ENCODE results near the gene CHST15. TPM values are rescaled to one million over a fixed set of nuclear protein-coding genes. Genes with fewer than 3 reads are reported as not detected.
A peak's percentile ranks its signal among the peaks of the same experiment; 100 is the strongest.

CHST15 gene
- total and polyA plus RNA-seq, 8 donors, result 4.8 to 17.3 (median 12.4) TPM

DNA sequence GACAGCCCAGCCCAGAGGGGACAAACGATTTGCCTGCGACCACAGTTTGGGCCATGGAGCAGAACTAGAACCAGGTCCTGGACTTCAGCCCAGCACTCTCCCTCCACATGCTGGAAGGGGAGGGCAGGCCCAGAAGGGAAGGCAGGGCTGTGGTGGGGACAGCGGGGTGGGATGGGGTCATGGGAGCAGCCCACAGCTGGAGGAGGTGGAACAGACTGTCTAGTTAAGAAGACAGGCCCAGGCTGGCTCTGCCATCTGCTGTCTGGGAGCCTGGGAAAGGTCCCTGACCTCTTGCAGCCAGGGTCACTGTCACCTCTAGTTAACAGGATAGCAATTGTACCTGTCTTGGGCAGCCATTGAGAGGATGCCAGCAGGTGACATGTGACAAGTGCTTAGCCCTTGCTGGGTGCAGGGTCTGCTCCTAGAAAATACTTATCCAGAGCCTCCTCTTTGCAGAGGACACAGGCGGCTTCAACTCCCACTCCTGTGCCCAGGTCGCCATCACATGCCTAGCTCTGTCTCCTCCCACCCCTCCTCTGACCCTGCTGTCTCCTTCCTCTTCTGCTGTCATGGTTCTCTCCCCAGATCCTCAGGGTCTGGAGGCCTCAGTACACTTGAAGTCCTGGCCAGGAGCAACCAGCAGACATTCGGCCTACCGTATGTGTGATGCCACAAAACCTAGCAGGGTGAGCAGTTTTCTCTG, 37.0 kb upstream of the CHST15 start:
- no peaks in the 10 kb centered on the region for H3K9me3 ChIP-seq
- WGBS, 2 donors, result 74 to 77% methylated on average over 7 of the region's 7 CpGs
- FAIRE-seq, result no peak
- DNase-seq, result no peak
- TF ChIP-seq, protein P1, sequence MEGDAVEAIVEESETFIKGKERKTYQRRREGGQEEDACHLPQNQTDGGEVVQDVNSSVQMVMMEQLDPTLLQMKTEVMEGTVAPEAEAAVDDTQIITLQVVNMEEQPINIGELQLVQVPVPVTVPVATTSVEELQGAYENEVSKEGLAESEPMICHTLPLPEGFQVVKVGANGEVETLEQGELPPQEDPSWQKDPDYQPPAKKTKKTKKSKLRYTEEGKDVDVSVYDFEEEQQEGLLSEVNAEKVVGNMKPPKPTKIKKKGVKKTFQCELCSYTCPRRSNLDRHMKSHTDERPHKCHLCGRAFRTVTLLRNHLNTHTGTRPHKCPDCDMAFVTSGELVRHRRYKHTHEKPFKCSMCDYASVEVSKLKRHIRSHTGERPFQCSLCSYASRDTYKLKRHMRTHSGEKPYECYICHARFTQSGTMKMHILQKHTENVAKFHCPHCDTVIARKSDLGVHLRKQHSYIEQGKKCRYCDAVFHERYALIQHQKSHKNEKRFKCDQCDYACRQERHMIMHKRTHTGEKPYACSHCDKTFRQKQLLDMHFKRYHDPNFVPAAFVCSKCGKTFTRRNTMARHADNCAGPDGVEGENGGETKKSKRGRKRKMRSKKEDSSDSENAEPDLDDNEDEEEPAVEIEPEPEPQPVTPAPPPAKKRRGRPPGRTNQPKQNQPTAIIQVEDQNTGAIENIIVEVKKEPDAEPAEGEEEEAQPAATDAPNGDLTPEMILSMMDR (IDR thresholded peaks at IDR 0.05), result no peak
- intact Hi-C loops (cut with DNase I), result no loop called here
- H3K36me3 ChIP-seq, result no peaks in the 10 kb centered on the region
- no peaks in the 10 kb centered on the region for H3K4me1 ChIP-seq
- H3K27ac ChIP-seq, result no peak overlapping the region
- ATAC-seq, result no peak
- no peaks in the 10 kb centered on the region for H3K27me3 ChIP-seq
- H3K4me3 ChIP-seq, result no peak overlapping the region

DNA sequence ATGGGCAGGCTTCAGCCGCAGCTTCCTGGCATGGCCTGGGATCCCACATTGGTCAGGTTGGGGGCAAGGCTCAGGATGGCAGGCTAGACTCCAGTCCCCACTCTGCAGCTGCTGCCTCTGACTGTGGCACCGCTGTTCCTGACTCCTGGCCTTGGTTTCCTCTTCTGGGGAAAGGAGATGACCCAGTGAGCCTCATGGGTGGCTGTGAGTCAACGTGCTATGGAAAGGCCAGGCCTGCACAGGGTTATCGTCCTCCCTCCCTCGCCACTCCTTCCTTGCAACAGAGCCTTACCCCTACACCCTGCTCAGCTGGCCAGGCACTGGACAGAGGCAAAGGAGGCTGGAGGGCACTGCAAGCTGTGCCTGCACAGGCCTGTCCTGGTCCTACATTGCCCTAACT, 36.1 kb upstream of the CHST15 start:
- DNase-seq (peak in 1 of 6 donors; percentile 43), FAIRE-seq (no peak), ATAC-seq (peak in 1 of 4 donors; percentile 19)
- intact Hi-C loops (cut with DNase I), result no loop called here
- H3K27ac ChIP-seq, result no peak overlapping the region
- no peak overlapping the region for H3K4me3 ChIP-seq
- no peaks in the 10 kb centered on the region for H3K27me3 ChIP-seq
- no peaks in the 10 kb centered on the region for H3K4me1 ChIP-seq
- 85 to 86% methylated on average over 5 of the region's 5 CpGs for WGBS, 2 donors
- TF ChIP-seq, protein P1 (IDR thresholded peaks at IDR 0.05), result no peak
- no peaks in the 10 kb centered on the region for H3K9me3 ChIP-seq
- H3K36me3 ChIP-seq, result no peaks in the 10 kb centered on the region

DNA sequence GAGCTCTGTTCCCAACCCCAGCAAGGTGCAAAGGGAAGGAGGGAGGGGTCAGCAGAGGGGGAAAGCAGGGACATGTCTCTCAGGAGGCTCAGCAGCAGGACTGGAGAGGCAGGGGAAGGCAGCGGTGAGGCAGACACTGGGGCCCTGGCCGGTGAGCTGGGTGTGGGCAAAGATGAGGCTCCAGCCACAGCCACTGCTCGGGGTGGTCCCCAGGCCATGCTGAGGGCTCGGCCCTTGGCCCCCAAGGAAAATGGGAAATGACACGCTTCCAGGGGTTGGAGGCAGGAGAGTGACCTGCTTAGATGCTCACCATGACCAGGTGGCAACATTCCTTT, 35.4 kb upstream of the CHST15 start:
- TF ChIP-seq, protein P1 (IDR thresholded peaks at IDR 0.05), result no peak
- peak in 1 of 6 donors; percentile 29 for DNase-seq
- H3K4me1 ChIP-seq, result no peaks in the 10 kb centered on the region

DNA sequence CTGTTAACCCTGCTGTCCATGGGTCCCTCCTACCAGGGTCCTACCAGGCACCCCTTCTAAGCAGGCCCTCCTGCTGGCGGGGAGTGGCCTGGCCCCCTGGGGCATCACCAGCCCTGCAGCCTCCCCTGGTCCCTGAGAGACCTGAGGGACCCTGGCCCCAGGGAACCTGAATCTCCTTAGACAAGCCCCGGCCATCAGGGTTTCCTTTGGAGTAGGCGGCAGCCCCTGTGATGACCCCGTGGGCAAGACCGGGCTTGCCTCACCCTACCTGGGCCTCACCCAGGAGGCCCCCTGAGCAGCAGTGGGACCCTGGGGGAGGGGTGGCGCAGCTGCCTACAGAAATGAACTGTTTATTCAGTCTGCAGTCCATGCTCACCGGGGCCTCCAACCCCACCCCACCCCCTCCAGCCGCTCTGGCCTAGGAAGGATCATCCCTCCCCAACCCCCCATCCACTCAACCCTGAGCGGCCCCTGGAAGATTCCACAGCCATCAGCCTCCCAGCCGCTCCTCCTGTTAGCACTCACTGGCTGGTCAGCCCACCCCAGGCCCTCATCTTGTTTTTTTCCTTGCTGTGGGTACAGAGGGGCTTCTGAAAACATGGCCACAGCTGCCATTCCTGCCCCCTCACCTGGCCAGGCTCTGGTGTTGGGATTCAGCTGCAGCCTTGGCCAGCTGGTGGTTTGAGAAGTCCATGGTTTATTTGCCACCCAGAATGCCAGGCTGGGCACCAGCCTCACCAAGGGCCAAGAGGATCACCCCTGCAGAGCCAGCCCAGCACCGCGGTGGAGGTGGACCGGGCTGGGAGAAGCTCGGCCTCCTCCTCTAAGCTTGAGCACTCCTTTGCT, 34.8 kb upstream of the CHST15 start:
- DNase-seq (no peak), ATAC-seq (no peak), FAIRE-seq (no peak)
- Histone ChIP-seq H3K27ac (no peak overlapping the region), H3K4me1 (no peaks in the 10 kb centered on the region), H3K9me3 (no peaks in the 10 kb centered on the region), H3K4me3 (no peak overlapping the region), H3K27me3 (no peaks in the 10 kb centered on the region), H3K36me3 (no peaks in the 10 kb centered on the region)
- 85 to 87% methylated on average over 14 of the region's 14 CpGs for WGBS, 2 donors
- intact Hi-C loops (cut with DNase I), result no loop called here
- TF ChIP-seq, protein P1 (IDR thresholded peaks at IDR 0.05), result no peak

More for the DNA sequence above, 35.4 kb upstream of the CHST15 start:
- ATAC-seq, result no peak
- H3K4me3 ChIP-seq, result no peak overlapping the region
- no peak overlapping the region for H3K27ac ChIP-seq
- no peaks in the 10 kb centered on the region for H3K9me3 ChIP-seq
- H3K27me3 ChIP-seq, result no peaks in the 10 kb centered on the region
- intact Hi-C loops (cut with DNase I), result no loop called here
- FAIRE-seq, result no peak
- no peaks in the 10 kb centered on the region for H3K36me3 ChIP-seq
- 80 to 90% methylated on average over 5 of the region's 5 CpGs for WGBS, 2 donors

DNA sequence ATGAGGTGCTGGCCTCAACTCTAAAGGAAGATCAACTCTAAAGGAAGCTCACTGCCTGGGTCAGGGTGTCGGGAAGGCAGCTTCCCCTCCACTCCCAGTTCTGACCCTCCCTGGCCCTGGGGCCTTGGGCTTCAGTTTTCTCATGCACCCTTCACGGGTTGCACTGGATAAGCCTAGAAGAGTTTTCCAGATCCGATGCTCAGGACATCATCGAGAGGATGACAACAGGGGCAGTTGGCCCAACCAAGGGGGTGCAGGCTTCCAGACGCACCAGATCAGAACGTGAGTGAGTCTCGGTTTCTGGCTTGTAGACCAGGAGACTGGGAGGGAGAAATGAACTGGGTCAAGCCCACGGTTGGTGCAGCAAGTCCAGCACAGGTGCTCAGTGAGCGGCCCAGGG, 34.2 kb upstream of the CHST15 start:
- WGBS, 2 donors, result 86 to 91% methylated on average over 9 of the region's 9 CpGs

More for the DNA sequence above, 34.2 kb upstream of the CHST15 start:
- TF ChIP-seq, protein P1 (IDR thresholded peaks at IDR 0.05), result no peak
- no peak overlapping the region for H3K27ac ChIP-seq
- no peaks in the 10 kb centered on the region for H3K9me3 ChIP-seq
- intact Hi-C loops (cut with DNase I), result no loop called here
- ATAC-seq (no peak), DNase-seq (peak in 1 of 6 donors; percentile 27), FAIRE-seq (no peak)
- H3K27me3 ChIP-seq, result no peaks in the 10 kb centered on the region
- H3K36me3 ChIP-seq, result no peaks in the 10 kb centered on the region
- no peak overlapping the region for H3K4me3 ChIP-seq
- no peaks in the 10 kb centered on the region for H3K4me1 ChIP-seq
